GM19397 (cell line): Measurements from ENCODE around the gene CYB5B.
A peak's percentile ranks its signal among the peaks of the same experiment; 100 is the strongest.

ENCODE experiments used
- ATAC-seq: cut with Tn5 transposase; IDR thresholded peaks from one replicate; pipeline ENCODE4 v1.9.1; 2021; ENCODE audit warnings: mild to moderate bottlenecking, moderate library complexity; ENCODE audit not compliant: unreplicated experiment

Gene CYB5B, protein sequence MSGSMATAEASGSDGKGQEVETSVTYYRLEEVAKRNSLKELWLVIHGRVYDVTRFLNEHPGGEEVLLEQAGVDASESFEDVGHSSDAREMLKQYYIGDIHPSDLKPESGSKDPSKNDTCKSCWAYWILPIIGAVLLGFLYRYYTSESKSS

DNA sequence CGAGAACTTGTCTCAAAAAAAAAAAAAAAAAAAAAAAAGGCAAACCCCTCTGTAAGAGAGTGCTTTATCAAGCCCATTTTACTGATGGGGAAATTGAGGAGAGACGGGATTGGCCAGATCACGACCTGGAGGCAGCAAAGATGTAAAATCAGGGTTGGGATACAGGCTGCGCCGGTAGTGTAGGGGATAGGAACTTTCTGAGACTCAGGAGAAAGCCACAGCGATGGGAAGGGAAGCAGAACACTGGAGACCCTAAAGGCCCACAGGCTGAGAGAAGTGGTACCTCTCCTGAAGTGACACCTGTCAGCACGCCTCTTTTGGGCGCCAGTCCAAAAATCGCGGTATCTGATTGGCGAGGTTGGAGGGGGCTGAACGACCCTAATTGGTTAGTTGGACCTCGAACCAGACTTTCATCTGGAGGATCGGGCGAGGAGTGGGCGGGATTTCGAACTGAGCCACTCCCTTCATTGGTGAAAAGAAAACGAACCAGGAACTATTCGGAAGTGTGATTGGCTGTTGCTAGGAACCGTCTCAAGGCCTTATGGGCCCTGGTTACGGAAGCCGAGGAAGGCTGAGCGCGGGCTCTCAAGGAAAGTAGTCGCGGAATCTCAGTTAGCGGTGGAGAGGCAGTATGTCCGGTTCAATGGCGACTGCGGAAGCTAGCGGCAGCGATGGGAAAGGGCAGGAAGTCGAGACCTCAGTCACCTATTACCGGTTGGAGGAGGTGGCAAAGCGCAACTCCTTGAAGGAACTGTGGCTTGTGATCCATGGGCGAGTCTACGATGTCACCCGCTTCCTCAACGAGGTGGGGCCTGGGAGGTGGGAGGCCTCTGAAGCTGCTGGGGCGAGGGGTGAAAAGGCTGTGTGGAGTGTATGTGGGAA lies at the start of gene CYB5B:
Gene CYB5B (plus strand): TSS at position 567 of the 882 bp plus-strand sequence. CDS start 65 bp downstream, at position 632.
- ATAC-seq, result peak; percentile 93

DNA sequence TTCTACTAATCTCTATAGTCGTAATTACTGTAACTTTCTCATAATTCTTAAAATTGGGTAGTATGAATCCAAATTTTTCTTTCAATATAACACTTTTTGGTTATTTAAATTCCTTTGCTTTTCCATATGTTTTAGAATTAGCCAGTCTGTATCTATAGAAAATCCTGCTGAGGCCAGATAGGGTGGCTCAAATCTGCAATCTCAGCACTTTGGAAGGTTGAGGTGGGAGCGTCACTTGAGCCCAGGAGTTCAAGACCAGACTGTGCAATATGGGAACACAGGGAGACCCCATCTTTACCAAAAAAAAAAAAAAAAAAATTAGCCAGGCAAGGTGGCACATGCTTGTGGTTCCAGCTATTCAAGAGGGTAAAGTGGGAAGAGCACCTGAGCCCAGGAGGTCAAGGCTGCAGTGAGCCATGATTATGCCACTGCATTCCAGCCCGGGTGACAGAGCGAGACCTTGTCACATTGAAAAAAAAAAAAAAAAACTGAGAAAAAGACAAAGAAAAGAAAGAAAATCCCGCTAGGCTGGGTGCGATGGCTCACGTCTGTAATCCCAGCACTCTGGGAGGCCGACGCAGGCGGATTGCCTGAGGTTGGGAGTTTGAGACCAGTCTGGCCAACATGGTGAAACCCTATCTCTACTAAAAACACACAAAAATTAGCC lies 47.9 kb upstream of the CYB5B start:
- no peak for ATAC-seq

DNA sequence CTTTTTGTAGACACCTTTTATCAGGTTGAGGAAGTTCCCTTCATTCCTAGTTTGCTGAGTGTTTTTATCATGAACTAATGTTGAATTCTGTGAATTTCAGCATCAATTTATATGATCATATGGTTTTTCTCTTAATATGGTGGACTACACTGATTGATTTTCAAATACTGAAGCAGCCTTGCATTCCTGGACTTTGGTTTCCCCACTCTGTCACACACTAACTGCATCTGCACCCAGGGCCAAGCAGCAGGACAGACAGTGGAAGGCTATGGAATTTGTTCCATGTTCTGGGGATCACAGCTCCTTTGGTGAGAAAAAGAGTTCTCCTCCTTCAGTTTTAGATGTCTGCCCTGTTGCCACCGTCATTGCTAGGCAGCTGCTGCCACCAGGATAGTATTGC lies 46.4 kb upstream of the CYB5B start:
- no peak for ATAC-seq

DNA sequence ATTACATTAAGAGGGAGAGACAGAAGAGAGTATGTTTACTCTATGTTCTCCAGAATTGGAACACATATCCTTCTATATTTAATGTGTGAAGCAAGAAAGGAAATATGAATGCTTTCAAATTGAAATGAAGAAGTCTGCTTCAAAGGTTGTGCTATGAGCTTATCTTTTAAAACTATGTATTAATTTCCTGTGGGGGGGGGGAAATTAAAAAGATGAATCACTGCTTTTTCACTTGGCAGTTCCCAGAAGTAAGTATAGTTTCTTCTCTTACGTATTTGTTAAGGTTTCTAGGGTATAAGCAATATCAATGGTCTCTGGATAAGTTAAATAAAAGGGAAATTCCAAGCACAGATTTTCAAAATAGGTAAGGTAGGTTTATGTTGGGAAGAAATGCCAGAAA lies 45.7 kb upstream of the CYB5B start:
- ATAC-seq, result no peak

DNA sequence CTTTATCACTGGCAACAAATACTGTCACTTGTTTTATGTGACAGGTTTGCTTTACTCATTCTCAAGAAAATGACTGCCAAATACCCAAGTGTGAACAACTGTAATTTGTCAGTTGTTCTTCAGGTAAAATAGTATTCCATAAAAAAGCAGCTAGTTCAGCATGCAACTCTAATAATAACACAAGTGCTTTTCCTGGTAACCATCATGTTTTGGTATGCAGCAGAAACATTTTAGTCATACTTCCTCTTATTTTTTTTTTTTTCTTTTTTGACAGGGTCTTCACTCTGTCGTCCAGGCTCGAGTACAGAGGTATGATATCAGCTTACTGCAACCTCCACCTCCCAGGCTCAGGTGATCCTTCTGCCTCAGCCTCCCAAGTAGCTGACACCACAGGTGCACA lies 43.2 kb upstream of the CYB5B start:
- no peak for ATAC-seq

DNA sequence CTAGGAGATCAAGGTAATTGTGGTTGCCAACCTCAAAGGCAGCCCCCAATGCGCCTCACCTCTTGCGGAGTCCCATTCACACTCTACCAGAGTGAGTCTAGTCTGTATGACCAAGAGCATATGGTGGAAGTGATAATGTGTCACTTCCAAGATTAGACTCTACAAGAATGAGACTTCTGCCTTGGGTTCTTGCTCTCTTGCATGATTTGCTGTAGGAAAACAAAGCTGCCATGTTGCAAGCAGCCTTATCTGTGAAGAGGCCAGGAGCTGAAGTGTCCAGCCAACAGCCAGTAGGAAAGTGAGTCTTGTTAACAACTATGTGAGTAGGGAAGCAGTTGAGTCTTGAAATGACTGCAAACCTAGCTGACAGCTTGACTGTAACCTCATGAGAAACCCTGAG lies 42.0 kb upstream of the CYB5B start:
- no peak for ATAC-seq

DNA sequence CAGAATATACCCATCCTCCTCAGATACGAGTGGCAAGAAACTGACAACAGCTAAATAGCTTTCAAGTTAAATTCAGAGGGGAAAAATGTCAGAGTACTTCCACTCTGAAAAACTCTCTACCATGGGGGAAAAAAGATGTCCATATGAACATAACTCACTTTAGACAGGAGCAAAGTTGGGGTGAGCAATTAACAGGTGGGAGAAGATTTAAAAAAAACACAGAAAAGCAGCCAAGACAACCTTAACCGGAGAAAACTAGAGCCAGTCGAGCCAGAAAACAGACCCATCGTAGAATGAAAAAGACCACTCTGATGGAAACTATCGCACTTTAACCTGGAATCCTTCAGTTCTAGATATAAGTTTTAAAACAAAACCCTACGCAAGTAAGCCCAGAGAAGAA lies 39.4 kb upstream of the CYB5B start:
- no peak for ATAC-seq

DNA sequence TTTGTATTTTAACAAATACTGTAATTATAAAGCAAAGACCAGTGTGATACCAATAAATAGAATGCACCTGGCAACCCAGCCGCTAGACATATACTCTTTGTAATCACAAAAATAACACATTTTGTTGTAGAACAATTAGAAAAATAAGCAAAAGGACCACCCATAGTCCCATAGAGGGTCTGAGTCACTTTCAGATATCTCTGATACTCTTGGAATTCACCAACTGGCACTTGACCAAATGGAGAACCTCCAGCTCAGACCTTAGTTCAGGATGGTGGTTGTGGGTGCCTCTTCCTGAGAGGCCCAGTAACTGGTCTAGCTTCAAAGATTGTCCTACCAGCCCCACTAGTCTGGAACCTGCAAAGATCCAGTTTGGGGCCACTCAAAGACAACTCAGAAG lies 37.8 kb upstream of the CYB5B start:
- no peak for ATAC-seq

DNA sequence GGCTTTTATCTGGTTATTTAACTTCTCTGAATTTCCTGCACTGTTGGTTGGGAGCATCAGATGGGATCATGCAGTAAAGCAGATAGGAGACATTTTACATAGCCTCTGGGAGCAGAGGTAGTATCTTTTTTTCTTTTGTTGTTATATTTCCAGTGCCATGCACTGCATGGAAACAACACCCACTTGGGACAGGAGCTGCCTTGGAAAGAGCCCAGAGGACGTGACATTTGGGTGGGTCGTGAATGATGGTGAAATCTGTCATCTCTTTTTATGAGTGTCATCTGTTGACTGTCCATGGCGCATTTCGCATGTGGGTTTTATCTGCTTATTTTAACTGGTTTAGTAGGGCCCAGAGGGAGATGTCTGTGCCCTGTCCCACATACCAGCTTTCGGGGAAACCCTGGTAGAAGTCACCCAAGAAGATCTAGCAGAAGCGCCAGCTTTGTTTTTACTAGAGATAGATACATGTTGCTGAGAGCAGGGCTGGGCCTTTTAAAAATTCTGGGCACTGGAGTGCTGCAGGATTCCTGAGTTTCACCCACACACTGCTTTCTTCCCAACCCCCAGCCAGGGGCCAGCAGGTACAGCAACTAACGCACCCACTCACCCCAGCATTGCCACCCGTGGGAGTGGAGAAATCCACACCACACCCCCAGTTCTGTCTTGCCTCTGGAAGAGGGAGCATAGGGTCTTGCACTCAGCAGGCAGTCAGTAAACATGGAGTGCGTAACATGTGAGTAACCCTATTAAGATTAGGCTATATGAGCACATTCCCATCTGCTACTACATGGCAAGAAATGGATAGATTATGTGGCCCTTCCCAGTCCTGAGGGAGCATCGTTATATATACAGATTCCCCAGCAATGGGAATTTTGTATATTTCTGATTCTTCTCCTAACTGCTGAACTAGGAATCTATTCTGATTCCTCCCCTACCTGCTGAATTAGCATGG lies 30.2 kb upstream of the CYB5B start:
- no peak for ATAC-seq

DNA sequence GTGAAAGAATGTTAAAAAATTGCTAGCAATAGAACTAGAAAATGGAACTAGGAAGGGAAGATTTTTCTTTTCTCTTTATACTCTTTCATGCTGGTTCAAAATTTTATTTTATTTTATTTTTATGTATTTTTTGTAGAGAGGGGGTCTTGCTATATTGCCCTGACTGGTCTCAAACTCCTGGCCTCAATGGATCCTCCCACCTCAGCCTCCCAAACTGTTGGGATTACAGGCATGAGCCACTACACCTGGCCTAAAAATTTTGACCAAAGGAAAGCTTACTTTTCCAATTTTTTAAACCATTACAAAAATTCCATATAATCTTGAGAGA lies 28.6 kb upstream of the CYB5B start:
- no peak for ATAC-seq

DNA sequence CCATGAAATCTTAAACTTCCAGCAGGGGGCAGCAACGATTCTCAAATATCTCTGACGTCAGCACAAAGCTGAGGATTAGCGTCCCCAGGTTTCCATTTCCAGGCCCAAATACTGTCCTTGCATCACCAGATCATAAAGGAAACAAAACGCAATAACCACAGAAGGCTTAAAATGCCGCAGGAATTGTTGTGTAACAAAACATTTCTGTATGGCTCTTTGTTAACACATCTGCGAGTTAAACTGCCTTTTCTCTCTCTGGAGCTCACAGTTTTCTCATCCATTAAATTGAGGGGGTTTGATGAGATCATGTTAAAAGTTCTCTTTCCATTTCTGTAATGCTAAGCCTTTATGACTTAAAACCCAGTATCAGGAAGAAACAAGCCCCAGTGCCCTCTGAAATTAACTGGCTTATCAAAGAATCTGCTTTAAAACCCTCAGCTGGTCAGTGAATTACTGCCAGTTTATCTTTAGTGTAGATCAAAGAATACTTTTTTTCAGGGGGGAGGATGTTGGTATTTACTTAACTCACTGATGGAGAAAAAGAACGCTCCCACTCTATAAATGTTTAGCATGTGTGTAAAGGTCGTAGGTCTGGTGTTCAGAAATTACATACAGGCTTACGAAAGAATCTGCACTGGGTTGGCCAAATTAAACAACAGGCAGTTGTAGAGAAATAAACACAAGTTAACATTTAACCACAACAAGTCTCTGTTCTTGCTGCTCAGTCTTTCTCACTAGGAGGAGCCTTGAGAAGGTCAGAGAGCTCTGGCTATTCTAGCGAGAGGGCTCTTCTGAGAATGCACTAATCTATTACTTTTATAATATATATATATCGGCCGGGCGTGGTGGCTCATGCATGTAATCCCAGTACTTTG lies 28.0 kb upstream of the CYB5B start:
- no peak for ATAC-seq

DNA sequence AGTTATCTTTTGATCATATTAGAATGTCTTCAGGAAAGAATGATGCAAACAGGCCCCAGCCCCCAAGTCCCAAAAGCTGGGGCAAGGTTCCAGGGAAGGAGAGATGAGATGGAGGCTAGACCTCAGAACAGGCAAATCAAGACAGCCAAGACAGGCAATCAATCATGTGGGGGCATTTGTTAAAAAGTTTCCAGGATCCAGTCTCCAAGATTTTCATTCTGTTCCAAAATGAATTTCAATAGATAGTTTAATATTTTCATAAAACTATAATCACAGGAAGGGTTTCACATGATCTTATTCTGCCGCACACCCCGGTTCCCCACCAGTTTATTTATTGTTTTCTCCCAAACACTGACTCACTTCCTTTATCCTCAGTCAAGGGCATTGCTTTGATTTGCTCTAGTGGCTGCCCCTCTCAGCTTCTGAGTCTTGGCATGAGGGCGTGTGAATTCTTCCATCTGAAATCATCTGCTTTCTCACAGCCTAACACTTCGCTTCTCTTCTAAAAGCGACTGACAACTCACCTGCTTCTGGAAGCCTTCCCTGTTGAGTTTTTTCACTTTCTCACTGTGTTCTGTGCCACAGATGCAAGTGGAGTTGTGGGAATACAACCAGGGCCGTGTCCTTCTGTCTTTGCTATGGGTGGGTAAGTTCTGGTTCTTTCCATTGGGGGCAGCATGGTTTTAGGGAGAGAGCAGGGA lies 26.4 kb upstream of the CYB5B start:
- ATAC-seq, result no peak

DNA sequence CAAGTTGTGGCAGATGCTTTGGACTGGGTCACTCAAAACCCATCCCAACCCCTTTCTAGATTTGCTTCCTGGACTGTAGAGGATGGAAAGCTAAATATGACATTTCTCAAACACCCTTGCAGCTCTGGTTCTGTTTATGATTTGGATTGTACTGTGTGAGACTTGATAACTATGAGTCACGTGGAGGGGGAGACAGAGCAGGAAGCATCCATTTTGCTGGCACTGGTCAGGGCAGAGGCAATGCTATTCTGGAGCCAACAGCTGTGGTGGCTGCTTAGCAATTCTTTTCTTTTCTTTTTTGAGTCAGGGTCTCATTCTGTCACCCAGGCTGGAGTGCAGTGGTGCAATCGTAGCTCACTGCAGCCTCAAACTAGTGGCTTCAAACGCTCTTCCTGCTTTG lies 25.1 kb upstream of the CYB5B start:
- ATAC-seq, result no peak

DNA sequence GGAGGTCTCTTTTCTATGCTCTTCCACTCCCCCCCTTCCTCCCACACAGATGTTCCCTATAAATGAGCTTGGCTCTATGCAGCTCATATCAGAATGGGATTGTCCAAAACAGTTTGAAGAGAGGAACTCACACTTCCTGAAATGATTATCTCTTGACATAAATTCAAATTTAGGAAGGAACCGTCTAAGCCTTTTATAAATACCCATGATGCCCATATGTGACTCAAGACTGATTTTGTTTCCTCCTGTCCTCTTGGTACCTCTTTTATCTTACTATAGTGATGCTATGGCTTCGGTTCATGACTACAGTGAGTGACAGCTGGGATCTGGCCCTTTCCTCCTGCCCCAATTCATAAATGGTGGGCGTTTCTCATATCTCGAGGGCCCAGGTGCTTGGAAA lies 22.0 kb upstream of the CYB5B start:
- no peak for ATAC-seq

DNA sequence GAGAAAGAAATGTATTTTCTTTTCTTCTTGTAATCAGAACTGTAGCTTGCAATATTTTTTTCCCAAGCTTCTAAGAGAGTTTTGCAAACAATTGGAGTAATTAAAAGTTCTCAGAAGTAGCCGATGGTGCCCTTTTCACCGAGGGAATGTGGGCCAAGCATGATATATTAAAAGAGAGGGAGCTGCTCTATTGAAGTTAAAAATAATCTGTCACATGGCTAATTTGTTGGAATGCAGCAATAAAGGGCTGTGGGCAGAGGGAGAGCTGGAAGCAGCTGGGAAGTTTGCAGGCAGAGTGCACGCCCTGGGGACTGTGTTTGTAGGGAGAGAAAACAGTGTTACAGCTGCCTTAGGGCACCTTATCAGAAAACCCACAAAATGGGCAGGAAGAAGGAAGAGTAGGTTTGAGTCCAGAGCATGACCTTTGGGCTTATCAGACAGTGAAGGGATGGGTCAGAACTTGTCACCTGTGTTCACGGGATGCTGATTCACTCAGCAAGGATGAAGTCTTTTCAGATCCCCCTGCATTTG lies 20.1 kb upstream of the CYB5B start:
- no peak for ATAC-seq

DNA sequence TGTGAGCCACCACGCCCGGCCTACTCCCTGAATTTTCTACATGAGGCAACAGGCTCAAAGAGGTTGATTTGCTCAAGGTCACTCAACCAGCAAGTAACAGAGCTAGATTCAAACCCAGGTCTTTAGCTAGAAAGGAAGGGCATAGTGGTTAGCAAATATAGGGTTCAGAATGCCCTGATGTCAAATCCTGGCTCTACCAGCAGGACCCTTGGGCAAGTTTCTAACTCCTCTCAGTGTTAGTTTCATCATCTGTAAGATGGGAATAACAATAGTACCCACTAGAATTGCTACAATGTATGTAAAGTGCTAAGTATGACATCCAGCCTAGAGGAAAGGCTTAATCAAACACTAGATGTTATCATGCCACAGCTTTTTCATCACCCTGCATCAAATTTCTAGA lies 19.1 kb upstream of the CYB5B start:
- ATAC-seq, result no peak

DNA sequence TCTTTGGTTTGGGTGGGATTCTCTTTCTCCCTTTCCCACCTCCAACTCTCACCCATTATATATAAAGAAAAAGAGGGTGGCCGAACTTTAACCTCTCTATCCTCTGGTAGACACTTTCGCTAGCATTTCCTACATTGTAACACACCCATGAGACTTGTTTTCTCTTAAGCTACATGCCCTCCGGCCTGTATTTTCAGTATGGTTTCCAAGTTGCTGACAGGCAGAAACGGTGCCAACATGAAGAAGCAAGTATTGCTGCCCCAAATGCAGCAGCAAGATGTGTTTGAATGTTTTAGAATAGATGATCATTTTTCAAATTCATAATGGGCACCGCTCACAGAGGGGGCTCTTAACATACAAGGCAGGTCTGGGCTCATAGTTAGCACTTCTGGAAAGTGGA lies 18.7 kb upstream of the CYB5B start:
- ATAC-seq, result no peak

DNA sequence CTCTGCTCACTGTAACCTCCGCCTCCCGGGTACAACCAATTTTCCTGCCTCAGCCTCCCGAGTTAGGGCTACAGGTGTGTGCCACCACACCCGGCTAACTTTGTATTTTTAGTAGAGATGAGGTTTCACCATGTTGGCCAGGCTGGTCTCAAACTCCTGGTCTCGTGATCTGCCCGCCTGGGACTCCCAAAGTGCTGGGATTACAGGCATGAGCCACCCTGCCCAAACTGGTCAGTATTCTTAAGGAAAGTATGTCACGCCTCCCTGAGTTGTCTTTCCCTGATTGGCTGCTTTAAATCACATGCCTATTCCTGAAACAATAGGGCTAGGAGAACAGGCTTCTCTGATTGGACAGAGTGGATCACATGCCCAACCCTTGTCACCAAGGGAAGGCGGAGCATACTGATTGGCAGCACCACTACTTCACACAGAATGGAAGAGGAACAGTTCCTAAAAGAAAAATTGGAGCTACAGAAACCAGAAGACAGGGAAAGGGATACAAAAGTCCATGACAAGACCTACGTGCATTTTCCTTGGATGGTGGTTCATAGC lies 17.6 kb upstream of the CYB5B start:
- no peak for ATAC-seq

DNA sequence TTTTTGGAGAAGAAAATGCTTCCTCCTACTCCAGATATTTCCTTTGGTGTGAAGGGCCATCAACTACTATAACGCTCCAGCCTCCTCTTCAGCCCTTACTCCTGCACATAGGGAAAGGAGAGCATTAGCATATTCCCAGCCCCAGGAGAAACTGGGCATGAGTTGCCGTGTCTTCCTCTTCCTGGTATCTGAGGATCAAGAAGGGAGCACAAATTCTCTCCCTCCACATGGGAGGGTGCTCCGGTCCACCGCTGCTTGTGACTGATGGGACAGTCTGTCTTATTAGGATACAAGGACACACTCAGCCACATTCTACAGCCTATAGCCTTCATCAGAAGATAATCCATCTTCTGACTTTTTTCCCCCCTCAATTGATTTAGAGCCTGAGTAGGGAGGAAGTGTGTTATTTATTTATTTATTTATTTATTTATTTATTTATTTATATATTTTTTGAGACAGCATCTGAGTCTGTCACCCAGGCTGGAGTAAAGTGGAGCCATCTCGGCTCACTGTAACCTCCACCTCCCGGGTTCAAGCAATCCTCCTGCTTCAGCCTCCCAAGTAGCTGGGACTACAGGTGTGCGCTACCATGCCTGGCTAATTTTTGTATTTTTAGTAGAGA lies 16.6 kb upstream of the CYB5B start:
- ATAC-seq, result no peak
